CD4-positive, alpha-beta T cell (primary cell): Measurements from ENCODE around the gene MAT1A. TPM values are rescaled to one million over a fixed set of nuclear protein-coding genes. Genes with fewer than 3 reads are reported as not detected.
"Not testable (repeated sequence)": the region's sequence is repeated elsewhere in the genome, so short reads cannot be mapped to it uniquely, and the experiment has no call there.

Experiments used
- ATAC-seq: fragments of 200-7000 bp; cut with Tn5 transposase; one replicate; pipeline ENCODE4 v1.10.0; 2022; ENCODE audit warnings: mild to moderate bottlenecking; ENCODE audit not compliant: poor library complexity
- CTCF ChIA-PET: fragments of 350-600 bp; sonication (Branson Sonifier 250); formaldehyde crosslinking; loops from one replicate; lab custom pipeline; 2021; ENCODE audit warnings: antibody characterized with exemption, inconsistent platforms; lab: Charles Lee
- POLR2A ChIA-PET: fragments of 350-600 bp; sonication (Branson Sonifier 250); formaldehyde crosslinking; loops from one replicate; lab custom pipeline; 2021; ENCODE audit warnings: antibody characterized with exemption, inconsistent platforms; lab: Charles Lee
- DNase-seq, 14 experiments: peaks; one replicate each; pipeline ENCODE4 v3.0.0-alpha.2; 2013 to 2020; ENCODE audit warnings: mixed read lengths in 2 of 14
- H3K27ac ChIP-seq, 2 donors: one replicate each; pipeline versions ENCODE4 v1.5.1 to v1.7.0; 2013; ENCODE audit warnings: low read length in 2 of 2, low read depth in 1 of 2, mild to moderate bottlenecking in 1 of 2
- H3K27me3 ChIP-seq, 2 experiments: 1 replicate in 1 of 2; 2 replicates in 1 of 2; pipeline versions ENCODE4 v1.6.1 to v1.7.0; 2013; ENCODE audit warnings: low read length in 2 of 2, control low read depth in 1 of 2, mild to moderate bottlenecking in 1 of 2, moderate library complexity in 1 of 2; ENCODE audit not compliant: insufficient read depth in 2 of 2, control insufficient read depth in 1 of 2
- H3K36me3 ChIP-seq: one replicate; pipeline ENCODE4 v1.6.1; 2013; ENCODE audit warnings: low read length, control low read depth; ENCODE audit not compliant: insufficient read depth
- H3K4me1 ChIP-seq: one replicate; pipeline ENCODE4 v1.6.1; 2013; ENCODE audit warnings: low read length, control low read depth; ENCODE audit not compliant: insufficient read depth
- H3K4me3 ChIP-seq: one replicate; pipeline ENCODE4 v1.5.1; 2013; ENCODE audit warnings: mild to moderate bottlenecking, low read length, moderate library complexity
- H3K9me3 ChIP-seq, 2 experiments: 1 replicate in 1 of 2; 2 replicates in 1 of 2; pipeline versions ENCODE4 v1.6.1 to v1.7.0; 2013; ENCODE audit warnings: low read length in 2 of 2, mild to moderate bottlenecking in 2 of 2, control low read depth in 1 of 2, moderate library complexity in 1 of 2; ENCODE audit not compliant: control insufficient read depth in 1 of 2, insufficient read depth in 1 of 2
- H3K27ac Mint-ChIP-seq: one replicate; pipeline ENCODE4 v1.8.0; 2020; ENCODE audit warnings: mixed read lengths
- H3K27me3 Mint-ChIP-seq: one replicate; pipeline ENCODE4 v1.8.0; 2021; ENCODE audit warnings: mixed read lengths
- H3K36me3 Mint-ChIP-seq: one replicate; pipeline ENCODE4 v1.8.0; 2021; ENCODE audit warnings: low read depth, mixed read lengths
- H3K4me1 Mint-ChIP-seq: one replicate; pipeline ENCODE4 v1.8.0; 2021; ENCODE audit warnings: low read depth, mixed read lengths
- H3K4me3 Mint-ChIP-seq: one replicate; pipeline ENCODE4 v1.8.0; 2020; ENCODE audit warnings: mild to moderate bottlenecking, mixed read lengths
- H3K9me3 Mint-ChIP-seq: one replicate; pipeline ENCODE4 v1.8.0; 2020; ENCODE audit warnings: mixed read lengths
- intact Hi-C, 2 experiments: fragments of 100-400 bp; cut with DNase I in 1 of 2; cut with micrococcal nuclease in 1 of 2; formaldehyde crosslinking; loops; one replicate each; pipeline versions ENCODE4 v1.15.1 to v1.9.0; 2023 to 2025; cut with DNase I, micrococcal nuclease
- total RNA-seq, 174 experiments: library from RNA in 2 of 174; stranded (reverse) in 2 of 174; gene quantifications; one replicate each; pipeline ENCODE4 v1.2.3 and lab custom pipeline; 2021 to 2026

Gene MAT1A
- total RNA-seq, 2 experiments from 2014 or later: not detected

DNA sequence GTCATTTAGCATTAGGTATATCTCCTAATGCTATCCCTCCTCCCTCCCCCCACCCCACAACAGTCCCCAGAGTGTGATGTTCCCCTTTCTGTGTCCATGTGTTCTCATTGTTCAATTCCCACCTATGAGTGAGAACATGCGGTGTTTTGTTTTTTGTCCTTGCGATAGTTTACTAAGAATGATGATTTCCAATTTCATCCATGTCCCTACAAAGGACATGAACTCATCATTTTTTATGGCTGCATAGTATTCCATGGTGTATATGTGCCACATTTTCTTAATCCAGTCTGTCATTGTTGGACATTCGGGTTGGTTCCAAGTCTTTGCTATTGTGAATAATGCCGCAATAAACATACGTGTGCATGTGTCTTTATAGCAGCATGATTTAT, 66.4 kb downstream of the MAT1A start:
- H3K9me3 Mint-ChIP-seq, DNase-seq, H3K27ac Mint-ChIP-seq, H3K4me1 ChIP-seq, H3K36me3 ChIP-seq, H3K27ac ChIP-seq, ATAC-seq, H3K36me3 Mint-ChIP-seq, H3K27me3 ChIP-seq, H3K4me1 Mint-ChIP-seq, H3K4me3 Mint-ChIP-seq, H3K4me3 ChIP-seq, H3K27me3 Mint-ChIP-seq, H3K9me3 ChIP-seq: not testable (repeated sequence)
- intact Hi-C loops: loop anchor here in 1 of 2 experiments (5.0 kb wide), 1 partner anchor 166 kb away; no protein-coding TSS in a partner anchor
- CTCF ChIA-PET: interaction anchor here (0.6 to 1.4 kb wide), 6 partner anchors 19 to 80 kb away, joined by 3 to 36 read pairs (median 4); no protein-coding TSS in a partner anchor
- POLR2A ChIA-PET: interaction anchor here (1.0 to 2.4 kb wide), 2 partner anchors 17 to 79 kb away, joined by 3 to 46 read pairs; partner anchors contain the start of gene ANXA11

Other genes with a start within 250 kb of the MAT1A start
- gene TMEM254, start 211.0 kb downstream of the MAT1A start, total RNA-seq: 1 to 10 TPM; 4.0 to 5.6 TPM
- not detected for gene PLAC9, start 156.9 kb downstream of the MAT1A start, total RNA-seq
- gene ANXA11, start 84.1 kb downstream of the MAT1A start, total RNA-seq: 100 to 1,000 TPM; 153 to 159 TPM
- not detected for gene DYDC1, start 67.1 kb upstream of the MAT1A start, total RNA-seq
- not detected for gene DYDC2, start 67.1 kb upstream of the MAT1A start, total RNA-seq
- gene PRXL2A, start 118.9 kb upstream of the MAT1A start, total RNA-seq: 1 to 10 TPM; 3.9 to 4.6 TPM
- gene TSPAN14, start 164.7 kb upstream of the MAT1A start, total RNA-seq: 100 to 1,000 TPM; 167 to 168 TPM
- under 1 TPM; 0.16 to 0.31 TPM for gene SH2D4B, start 248.2 kb upstream of the MAT1A start, total RNA-seq